B cell (primary cell): Measurements from ENCODE around the gene DDX60.

Source experiments
- EZH2 ChIP-seq: IDR thresholded peaks from 2 replicates; pipeline ENCODE4 v1.6.1; 2012; ENCODE audit warnings: borderline replicate concordance, low read depth, mild to moderate bottlenecking, moderate library complexity, low read length; ENCODE audit not compliant: insufficient read depth, poor library complexity, severe bottlenecking
- TF ChIP-seq, protein P1 (sequence below): fragments of 200-600 bp; IDR thresholded peaks from one replicate; pipeline ENCODE4 v1.8.0; 2022; ENCODE audit warnings: antibody characterized with exemption, mild to moderate bottlenecking

GRCh38 chr4:168220893-168221292 lies 97.7 kb downstream of the DDX60 start:
- TF ChIP-seq, protein P1, sequence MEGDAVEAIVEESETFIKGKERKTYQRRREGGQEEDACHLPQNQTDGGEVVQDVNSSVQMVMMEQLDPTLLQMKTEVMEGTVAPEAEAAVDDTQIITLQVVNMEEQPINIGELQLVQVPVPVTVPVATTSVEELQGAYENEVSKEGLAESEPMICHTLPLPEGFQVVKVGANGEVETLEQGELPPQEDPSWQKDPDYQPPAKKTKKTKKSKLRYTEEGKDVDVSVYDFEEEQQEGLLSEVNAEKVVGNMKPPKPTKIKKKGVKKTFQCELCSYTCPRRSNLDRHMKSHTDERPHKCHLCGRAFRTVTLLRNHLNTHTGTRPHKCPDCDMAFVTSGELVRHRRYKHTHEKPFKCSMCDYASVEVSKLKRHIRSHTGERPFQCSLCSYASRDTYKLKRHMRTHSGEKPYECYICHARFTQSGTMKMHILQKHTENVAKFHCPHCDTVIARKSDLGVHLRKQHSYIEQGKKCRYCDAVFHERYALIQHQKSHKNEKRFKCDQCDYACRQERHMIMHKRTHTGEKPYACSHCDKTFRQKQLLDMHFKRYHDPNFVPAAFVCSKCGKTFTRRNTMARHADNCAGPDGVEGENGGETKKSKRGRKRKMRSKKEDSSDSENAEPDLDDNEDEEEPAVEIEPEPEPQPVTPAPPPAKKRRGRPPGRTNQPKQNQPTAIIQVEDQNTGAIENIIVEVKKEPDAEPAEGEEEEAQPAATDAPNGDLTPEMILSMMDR = no peak
- no peak for TF ChIP-seq EZH2
